ENCODE measurements around the gene TREH. TPM values are rescaled to one million over a fixed set of nuclear protein-coding genes. Genes with fewer than 3 reads are reported as not detected.

TREH gene
- total RNA-seq, 1 experiment from 2014 or later, result not detected

DNA sequence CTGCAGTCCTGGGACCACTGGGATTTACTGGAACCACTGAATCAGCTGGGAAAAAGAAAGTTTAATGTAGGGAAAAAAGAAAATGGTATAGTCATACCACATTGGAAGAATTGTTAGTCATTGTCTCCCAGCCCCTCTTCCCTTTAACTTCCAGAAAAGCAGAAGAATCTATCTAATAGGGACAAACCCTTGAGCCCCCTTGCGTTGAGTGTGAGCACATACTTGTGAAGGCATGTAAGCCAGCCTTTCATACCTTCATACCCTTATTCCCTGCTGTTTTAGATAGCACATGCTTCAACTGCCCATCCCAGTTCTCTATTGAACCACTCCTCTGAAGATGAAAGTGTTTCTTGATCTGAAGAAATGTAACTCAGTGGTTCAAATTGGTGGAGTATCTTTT lies 6.6 kb downstream of the TREH start:
- H3K4me3 ChIP-seq (ENCODE audit: low read depth, low read length, poor library complexity, severe bottlenecking), result no peak overlapping the region
- ChIA-PET POLR2A (ENCODE audit: low non-redundant PET) (no interaction called here), CTCF (no interaction called here)
- no peaks in the 10 kb centered on the region for H3K4me1 ChIP-seq (ENCODE audit: insufficient read depth, low read length, poor library complexity, severe bottlenecking)
- no peak overlapping the region for H3K27ac ChIP-seq (ENCODE audit: low read depth, low read length, poor library complexity, severe bottlenecking)
- H3K9me3 ChIP-seq (ENCODE audit: low read depth, low read length, poor library complexity, severe bottlenecking), result no peaks in the 10 kb centered on the region
- H3K27me3 ChIP-seq (replicated peaks; ENCODE audit: insufficient read depth, low read depth, low read length, poor library complexity), result peaks cover 4% of the 10 kb centered on the region
- no peaks in the 10 kb centered on the region for H3K36me3 ChIP-seq (ENCODE audit: insufficient read depth, low read length, poor library complexity, severe bottlenecking)
- TF ChIP-seq, protein P1, sequence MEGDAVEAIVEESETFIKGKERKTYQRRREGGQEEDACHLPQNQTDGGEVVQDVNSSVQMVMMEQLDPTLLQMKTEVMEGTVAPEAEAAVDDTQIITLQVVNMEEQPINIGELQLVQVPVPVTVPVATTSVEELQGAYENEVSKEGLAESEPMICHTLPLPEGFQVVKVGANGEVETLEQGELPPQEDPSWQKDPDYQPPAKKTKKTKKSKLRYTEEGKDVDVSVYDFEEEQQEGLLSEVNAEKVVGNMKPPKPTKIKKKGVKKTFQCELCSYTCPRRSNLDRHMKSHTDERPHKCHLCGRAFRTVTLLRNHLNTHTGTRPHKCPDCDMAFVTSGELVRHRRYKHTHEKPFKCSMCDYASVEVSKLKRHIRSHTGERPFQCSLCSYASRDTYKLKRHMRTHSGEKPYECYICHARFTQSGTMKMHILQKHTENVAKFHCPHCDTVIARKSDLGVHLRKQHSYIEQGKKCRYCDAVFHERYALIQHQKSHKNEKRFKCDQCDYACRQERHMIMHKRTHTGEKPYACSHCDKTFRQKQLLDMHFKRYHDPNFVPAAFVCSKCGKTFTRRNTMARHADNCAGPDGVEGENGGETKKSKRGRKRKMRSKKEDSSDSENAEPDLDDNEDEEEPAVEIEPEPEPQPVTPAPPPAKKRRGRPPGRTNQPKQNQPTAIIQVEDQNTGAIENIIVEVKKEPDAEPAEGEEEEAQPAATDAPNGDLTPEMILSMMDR (conservative IDR thresholded peaks at IDR 0.05; ENCODE audit: low read depth, low read length), result peak; percentile 43; the same call in 1 of the 2 replicates
- TF ChIP-seq EZH2 (IDR thresholded peaks at IDR 0.05; ENCODE audit: borderline replicate concordance, low read depth, low read length, poor library complexity, severe bottlenecking), result no peak
- peak; percentile 42 for DNase-seq (ENCODE audit: low spot score)
- intact Hi-C loops (cut with micrococcal nuclease; ENCODE audit: unreplicated experiment), result no loop called here
- BruUV-seq (replicated peaks), result no TSS peak

DNA sequence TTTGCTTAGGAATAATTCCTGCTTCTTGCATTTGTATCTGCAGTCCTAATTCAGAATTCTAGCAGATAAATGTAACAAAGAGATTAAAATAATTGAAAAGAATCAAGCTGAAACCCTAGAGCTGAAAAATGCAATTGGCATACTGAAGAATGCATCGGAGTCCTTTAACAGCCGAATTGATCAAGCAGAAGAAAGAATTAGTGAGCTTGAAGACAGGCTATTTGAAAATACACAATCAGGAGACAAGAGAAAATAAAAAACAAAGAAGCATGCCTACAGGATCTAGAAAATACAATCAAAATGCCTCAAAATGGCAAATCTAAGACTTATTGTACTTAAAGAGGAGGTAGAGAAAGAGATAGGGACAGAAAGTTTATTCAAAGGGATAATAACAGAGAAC lies 8.2 kb downstream of the TREH start:
- POLR2A ChIA-PET (ENCODE audit: low non-redundant PET), result no interaction called here
- TF ChIP-seq EZH2 (IDR thresholded peaks at IDR 0.05; ENCODE audit: borderline replicate concordance, low read depth, low read length, poor library complexity, severe bottlenecking), result no peak
- TF ChIP-seq, protein P1 (conservative IDR thresholded peaks at IDR 0.05; ENCODE audit: low read depth, low read length), result no peak
- no peak for DNase-seq (ENCODE audit: low spot score)
- H3K27ac ChIP-seq (ENCODE audit: low read depth, low read length, poor library complexity, severe bottlenecking), result no peak overlapping the region
- no peaks in the 10 kb centered on the region for H3K36me3 ChIP-seq (ENCODE audit: insufficient read depth, low read length, poor library complexity, severe bottlenecking)
- H3K4me1 ChIP-seq (ENCODE audit: insufficient read depth, low read length, poor library complexity, severe bottlenecking), result no peaks in the 10 kb centered on the region
- H3K27me3 ChIP-seq (replicated peaks; ENCODE audit: insufficient read depth, low read depth, low read length, poor library complexity), result peaks cover 4% of the 10 kb centered on the region
- H3K9me3 ChIP-seq (ENCODE audit: low read depth, low read length, poor library complexity, severe bottlenecking), result no peaks in the 10 kb centered on the region
- CTCF ChIA-PET, result no interaction called here
- intact Hi-C loops (cut with micrococcal nuclease; ENCODE audit: unreplicated experiment), result no loop called here
- BruUV-seq (replicated peaks), result no TSS peak
- H3K4me3 ChIP-seq (ENCODE audit: low read depth, low read length, poor library complexity, severe bottlenecking), result no peak overlapping the region

DNA sequence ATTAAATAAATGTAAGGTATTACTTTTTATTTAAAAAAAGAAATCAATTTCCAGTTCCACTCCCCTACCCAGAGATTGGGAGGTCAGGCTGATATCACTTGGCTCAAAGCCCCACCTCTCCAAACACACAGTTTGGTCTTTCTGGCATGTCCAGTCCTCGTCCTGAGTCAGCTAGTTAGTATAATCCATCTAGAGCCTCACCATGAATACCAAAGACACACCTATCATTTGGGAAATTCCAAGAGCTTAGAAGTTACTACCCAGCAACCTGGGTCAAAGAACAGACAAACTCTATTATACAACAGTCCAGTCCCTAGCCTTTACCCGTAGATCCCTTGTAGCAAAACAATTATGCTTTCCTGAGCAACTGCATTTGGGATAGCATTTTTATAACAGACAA lies 9.4 kb downstream of the TREH start:
- Histone ChIP-seq H3K27me3 (replicated peaks; ENCODE audit: insufficient read depth, low read depth, low read length, poor library complexity) (peaks cover 4% of the 10 kb centered on the region), H3K36me3 (ENCODE audit: insufficient read depth, low read length, poor library complexity, severe bottlenecking) (no peaks in the 10 kb centered on the region), H3K4me1 (ENCODE audit: insufficient read depth, low read length, poor library complexity, severe bottlenecking) (no peaks in the 10 kb centered on the region), H3K27ac (ENCODE audit: low read depth, low read length, poor library complexity, severe bottlenecking) (no peak overlapping the region), H3K4me3 (ENCODE audit: low read depth, low read length, poor library complexity, severe bottlenecking) (no peak overlapping the region), H3K9me3 (ENCODE audit: low read depth, low read length, poor library complexity, severe bottlenecking) (no peaks in the 10 kb centered on the region)
- no peak for DNase-seq (ENCODE audit: low spot score)
- TF ChIP-seq, protein P1 (conservative IDR thresholded peaks at IDR 0.05; ENCODE audit: low read depth, low read length), result no peak
- TF ChIP-seq EZH2 (IDR thresholded peaks at IDR 0.05; ENCODE audit: borderline replicate concordance, low read depth, low read length, poor library complexity, severe bottlenecking), result no peak
- intact Hi-C loops (cut with micrococcal nuclease; ENCODE audit: unreplicated experiment), result no loop called here
- ChIA-PET POLR2A (ENCODE audit: low non-redundant PET) (no interaction called here), CTCF (interaction anchor here (0.5 kb wide), 1 partner anchor 11 kb away, joined by 11 read pairs; no protein-coding TSS in a partner anchor)
- no TSS peak for BruUV-seq (replicated peaks)

Measured in A673 (cell line).